Activated CD8-positive, alpha-beta T cell treated with anti-CD3 and anti-CD28 coated beads for 36 hours (primary cell): Measurements from ENCODE around the gene GNAO1. TPM values are rescaled to one million over a fixed set of nuclear protein-coding genes. Genes with fewer than 3 reads are reported as not detected.

ENCODE experiments used
- ATAC-seq: fragments of 200-7000 bp; cut with Tn5 transposase; one replicate; pipeline ENCODE4 v1.10.0; 2021; ENCODE audit warnings: mild to moderate bottlenecking, moderate library complexity
- CTCF ChIA-PET: fragments of 350-600 bp; sonication (Branson Sonifier 250); formaldehyde crosslinking; loops from one replicate; lab custom pipeline; 2021; ENCODE audit warnings: antibody characterized with exemption; lab: Charles Lee
- POLR2A ChIA-PET: fragments of 350-600 bp; sonication (Branson Sonifier 250); formaldehyde crosslinking; loops from one replicate; lab custom pipeline; 2021; ENCODE audit warnings: antibody characterized with exemption; lab: Charles Lee
- DNase-seq: peaks from one replicate; pipeline ENCODE4 v3.0.0-alpha.2; 2020
- H3K27ac Mint-ChIP-seq: one replicate; pipeline ENCODE4 v1.8.0; 2021; ENCODE audit warnings: mild to moderate bottlenecking, mixed read lengths
- H3K27me3 Mint-ChIP-seq: one replicate; pipeline ENCODE4 v1.8.0; 2021; ENCODE audit warnings: mixed read lengths
- H3K36me3 Mint-ChIP-seq: one replicate; pipeline ENCODE4 v1.8.0; 2021; ENCODE audit warnings: low read depth, mixed read lengths
- H3K4me1 Mint-ChIP-seq: one replicate; pipeline ENCODE4 v1.8.0; 2021; ENCODE audit warnings: low read depth, mixed read lengths
- H3K4me3 Mint-ChIP-seq: one replicate; pipeline ENCODE4 v1.8.0; 2021; ENCODE audit warnings: mild to moderate bottlenecking, moderate library complexity, mixed read lengths
- H3K9me3 Mint-ChIP-seq: one replicate; pipeline ENCODE4 v1.8.0; 2021; ENCODE audit warnings: mixed read lengths
- intact Hi-C: fragments of 100-400 bp; cut with micrococcal nuclease; formaldehyde crosslinking; loops from one replicate; pipeline ENCODE4 v1.10.0; 2022
- total RNA-seq, 2 experiments: library from RNA; stranded (reverse); gene quantifications; one replicate each; pipeline ENCODE4 v1.2.3, GENCODE V29; 2021
- TF ChIP-seq, protein P1 (sequence below): fragments of 200-600 bp; IDR thresholded peaks from one replicate; pipeline ENCODE4 v1.8.0; 2022; ENCODE audit warnings: antibody characterized with exemption, mild to moderate bottlenecking

Gene GNAO1
- total RNA-seq, 2 experiments from 2014 or later: 2.3 to 2.4 TPM

DNA sequence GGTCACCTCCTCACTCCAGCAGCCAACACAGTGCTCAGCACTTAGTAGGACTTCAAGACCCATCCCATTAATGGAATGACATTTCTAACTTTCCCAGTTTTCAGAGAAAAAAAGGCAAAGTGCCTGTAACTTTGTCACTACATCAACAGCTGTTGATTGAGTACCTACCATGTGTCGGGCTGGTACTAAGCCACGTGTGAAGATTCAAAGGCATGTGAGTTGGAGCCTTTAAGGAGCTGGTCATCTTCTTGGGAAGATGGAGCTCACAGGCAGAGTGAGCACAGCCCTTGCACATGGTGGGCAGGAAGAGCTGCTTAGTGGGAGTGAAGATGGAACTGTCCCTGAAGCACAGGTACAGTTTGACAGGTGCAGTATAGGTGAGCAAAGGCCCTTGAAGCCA lies 88.6 kb downstream of the GNAO1 start:
- Mint-ChIP-seq H3K9me3 (no peaks in the 10 kb centered on the region), H3K36me3 (no peaks in the 10 kb centered on the region), H3K27ac (peak overlapping the region; percentile 81), H3K27me3 (peaks cover 2% of the 10 kb centered on the region), H3K4me3 (no peak overlapping the region), H3K4me1 (peaks cover 22% of the 10 kb centered on the region)
- DNase-seq (no peak), ATAC-seq (no peak)
- CTCF ChIA-PET: interaction anchor here (1.4 to 4.1 kb wide), 4 partner anchors 14 to 38 kb away, joined by 3 to 13 read pairs (median 8); no protein-coding TSS in a partner anchor
- TF ChIP-seq, protein P1, sequence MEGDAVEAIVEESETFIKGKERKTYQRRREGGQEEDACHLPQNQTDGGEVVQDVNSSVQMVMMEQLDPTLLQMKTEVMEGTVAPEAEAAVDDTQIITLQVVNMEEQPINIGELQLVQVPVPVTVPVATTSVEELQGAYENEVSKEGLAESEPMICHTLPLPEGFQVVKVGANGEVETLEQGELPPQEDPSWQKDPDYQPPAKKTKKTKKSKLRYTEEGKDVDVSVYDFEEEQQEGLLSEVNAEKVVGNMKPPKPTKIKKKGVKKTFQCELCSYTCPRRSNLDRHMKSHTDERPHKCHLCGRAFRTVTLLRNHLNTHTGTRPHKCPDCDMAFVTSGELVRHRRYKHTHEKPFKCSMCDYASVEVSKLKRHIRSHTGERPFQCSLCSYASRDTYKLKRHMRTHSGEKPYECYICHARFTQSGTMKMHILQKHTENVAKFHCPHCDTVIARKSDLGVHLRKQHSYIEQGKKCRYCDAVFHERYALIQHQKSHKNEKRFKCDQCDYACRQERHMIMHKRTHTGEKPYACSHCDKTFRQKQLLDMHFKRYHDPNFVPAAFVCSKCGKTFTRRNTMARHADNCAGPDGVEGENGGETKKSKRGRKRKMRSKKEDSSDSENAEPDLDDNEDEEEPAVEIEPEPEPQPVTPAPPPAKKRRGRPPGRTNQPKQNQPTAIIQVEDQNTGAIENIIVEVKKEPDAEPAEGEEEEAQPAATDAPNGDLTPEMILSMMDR: no peak
- POLR2A ChIA-PET: no interaction called here
- intact Hi-C loops: no loop called here

DNA sequence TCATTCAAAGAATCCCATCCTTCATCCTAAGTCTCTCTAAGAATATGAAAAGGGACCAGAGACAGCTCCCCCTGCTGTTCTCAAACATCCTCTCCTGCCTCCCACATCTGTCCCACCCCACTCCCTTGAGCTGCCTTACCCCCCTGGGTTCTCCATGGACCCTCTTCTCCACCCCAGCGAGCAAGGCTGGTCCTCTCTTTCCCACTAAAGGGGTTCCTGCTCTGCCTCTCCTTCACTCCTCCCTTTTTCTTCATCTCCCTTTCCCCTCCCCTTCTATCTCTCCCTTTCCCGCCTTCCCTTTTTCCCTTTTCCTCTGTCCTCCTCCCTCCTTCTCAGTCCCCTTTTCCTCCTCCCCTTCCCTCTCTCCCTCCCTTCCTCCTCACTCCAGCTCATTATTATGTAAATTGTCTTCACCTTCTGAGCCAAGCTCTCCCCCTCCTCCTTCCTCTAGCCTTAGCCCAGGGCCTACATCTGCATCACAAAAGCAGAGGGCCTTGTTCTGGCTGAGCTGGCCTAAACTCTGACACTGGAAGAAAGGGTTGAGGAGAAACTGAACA lies 90.0 kb downstream of the GNAO1 start:
- POLR2A ChIA-PET: interaction anchor here (1.1 kb wide), 1 partner anchor 19 kb away, joined by 3 read pairs; no protein-coding TSS in a partner anchor
- intact Hi-C loops: no loop called here
- Mint-ChIP-seq H3K36me3 (no peaks in the 10 kb centered on the region), H3K4me1 (peaks cover 22% of the 10 kb centered on the region), H3K27ac (no peak overlapping the region), H3K9me3 (no peaks in the 10 kb centered on the region), H3K27me3 (no peaks in the 10 kb centered on the region), H3K4me3 (no peak overlapping the region)
- TF ChIP-seq, protein P1: peak; percentile 42
- CTCF ChIA-PET: interaction anchor here (0.9 to 4.1 kb wide), 6 partner anchors 11 to 336 kb away, joined by 3 to 13 read pairs (median 4); no protein-coding TSS in a partner anchor
- peak; percentile 18 for DNase-seq
- no peak for ATAC-seq

DNA sequence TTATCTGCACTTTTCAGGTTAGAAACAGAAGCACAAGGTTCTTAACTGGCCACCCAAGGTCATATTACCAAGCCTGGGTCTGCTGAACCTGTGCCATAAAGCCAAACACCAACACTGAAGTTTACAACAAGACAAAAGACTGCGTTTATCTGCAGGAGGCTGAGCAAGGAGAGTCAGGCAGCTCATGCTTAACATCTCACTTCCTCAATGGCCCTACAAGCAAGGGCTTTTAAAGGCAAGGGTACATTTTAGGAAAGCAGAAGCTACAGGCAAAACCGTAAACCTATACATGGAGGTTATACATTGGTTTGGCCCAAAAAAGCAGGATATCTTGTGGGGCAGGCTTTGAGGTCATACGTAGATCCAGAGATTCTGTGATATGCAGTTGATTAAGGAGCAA lies 91.2 kb downstream of the GNAO1 start:
- TF ChIP-seq, protein P1: no peak
- ATAC-seq (no peak), DNase-seq (no peak)
- Mint-ChIP-seq H3K4me3 (no peak overlapping the region), H3K9me3 (no peaks in the 10 kb centered on the region), H3K27ac (no peak overlapping the region), H3K4me1 (peaks cover 22% of the 10 kb centered on the region), H3K36me3 (no peaks in the 10 kb centered on the region), H3K27me3 (no peaks in the 10 kb centered on the region)
- POLR2A ChIA-PET: no interaction called here
- CTCF ChIA-PET: interaction anchor here (1.7 to 2.0 kb wide), 2 partner anchors 18 to 80 kb away, joined by 4 to 6 read pairs; no protein-coding TSS in a partner anchor
- intact Hi-C loops: no loop called here

DNA sequence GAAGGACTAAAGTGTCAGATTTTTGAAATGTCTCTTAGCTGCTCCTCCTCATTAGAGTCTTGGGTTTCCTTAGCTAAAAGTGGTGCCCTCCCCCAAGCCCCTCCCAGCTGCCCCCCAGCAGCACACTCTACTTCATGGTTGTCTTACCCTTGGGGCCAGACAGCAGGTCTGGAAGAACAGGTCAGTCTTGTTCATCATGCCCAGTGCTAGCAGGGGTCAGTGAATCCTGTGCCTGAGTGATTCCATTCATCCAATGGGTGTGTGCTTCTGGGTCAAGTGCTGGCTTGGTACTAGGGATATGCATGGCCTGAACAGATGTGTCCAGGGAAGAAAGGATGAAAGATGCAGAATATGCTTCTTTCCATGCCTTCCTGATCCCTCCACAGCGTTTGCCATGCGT lies 93.2 kb downstream of the GNAO1 start:
- ChIA-PET CTCF (no interaction called here), POLR2A (interaction anchor here (1.2 kb wide), 1 partner anchor 13 kb away, joined by 3 read pairs; no protein-coding TSS in a partner anchor)
- DNase-seq: no peak
- Mint-ChIP-seq H3K4me1 (peaks cover 10% of the 10 kb centered on the region), H3K36me3 (no peaks in the 10 kb centered on the region), H3K9me3 (no peaks in the 10 kb centered on the region), H3K27ac (no peak overlapping the region), H3K27me3 (no peaks in the 10 kb centered on the region), H3K4me3 (no peak overlapping the region)
- intact Hi-C loops: no loop called here
- TF ChIP-seq, protein P1: no peak
- ATAC-seq: no peak

DNA sequence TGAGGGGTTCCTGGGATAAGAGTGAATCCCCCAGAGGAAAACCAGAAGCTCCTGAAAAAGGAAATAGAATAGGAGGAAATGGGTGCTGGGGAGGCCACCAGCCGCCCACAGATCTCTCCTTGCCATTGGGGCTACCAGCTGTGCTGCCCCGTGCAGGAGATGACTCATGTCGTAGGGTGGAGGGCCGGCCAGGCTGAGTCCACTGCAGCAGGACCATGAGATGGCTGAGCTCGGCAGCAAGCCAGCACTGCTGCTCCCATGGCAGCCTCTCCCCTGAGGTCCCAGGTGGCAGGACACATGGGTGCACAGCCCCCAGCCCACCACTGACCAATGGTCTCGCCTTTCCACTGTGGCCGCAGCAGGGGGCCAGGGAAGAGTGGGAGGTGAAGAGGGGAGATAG lies 95.5 kb downstream of the GNAO1 start:
- Mint-ChIP-seq H3K9me3 (no peaks in the 10 kb centered on the region), H3K36me3 (no peaks in the 10 kb centered on the region), H3K27ac (no peak overlapping the region), H3K27me3 (no peaks in the 10 kb centered on the region), H3K4me3 (no peak overlapping the region), H3K4me1 (peaks cover 9% of the 10 kb centered on the region)
- DNase-seq (no peak), ATAC-seq (no peak)
- TF ChIP-seq, protein P1: no peak
- intact Hi-C loops: no loop called here
- CTCF ChIA-PET: interaction anchor here (0.6 to 1.2 kb wide), 2 partner anchors 23 to 807 kb away, joined by 3 read pairs; no protein-coding TSS in a partner anchor
- POLR2A ChIA-PET: interaction anchor here (1.6 kb wide), 1 partner anchor 13 kb away, joined by 5 read pairs; no protein-coding TSS in a partner anchor
